Mammary epithelial cell (primary cell): Measurements from ENCODE around the gene C2CD2.

ENCODE experiments used
- CTCF ChIP-seq, 2 donors: IDR thresholded peaks in 1 of 2; conservative IDR thresholded peaks in 1 of 2; 2 replicates each; pipeline ENCODE4 v1.5.1; 2011 to 2012; ENCODE audit warnings: inconsistent platforms in 2 of 2, low read length in 2 of 2, mild to moderate bottlenecking in 2 of 2, control low read depth in 1 of 2, low read depth in 1 of 2; ENCODE audit not compliant: insufficient read depth in 1 of 2; ENCODE audit errors: extremely low read depth in 1 of 2
- EZH2 ChIP-seq: IDR thresholded peaks from 2 replicates; pipeline ENCODE4 v1.6.1; 2012; ENCODE audit warnings: low read length, inconsistent platforms, borderline replicate concordance

DNA sequence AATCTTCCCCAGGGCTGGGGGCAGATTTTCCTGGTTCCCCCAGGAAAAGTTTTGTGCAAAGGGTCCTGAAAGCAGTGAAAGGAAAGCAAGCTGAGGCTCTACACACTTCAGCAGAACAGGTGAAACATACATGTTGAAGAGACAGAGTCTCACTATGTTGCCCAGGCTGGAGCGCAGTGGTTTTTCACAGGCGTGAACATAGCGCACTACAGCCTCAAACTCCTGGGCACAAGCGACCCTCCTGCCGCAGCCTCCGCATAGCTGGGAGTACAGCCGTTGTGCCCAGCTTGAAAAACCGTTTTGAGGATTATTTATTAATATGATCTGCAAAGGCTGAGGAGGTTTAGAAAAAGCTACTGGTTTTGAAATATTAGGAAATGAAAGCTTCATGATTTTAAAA, 86.5 kb downstream of the C2CD2 start:
- TF ChIP-seq CTCF (conservative IDR thresholded peaks at IDR 0.05 in 1 of 2, IDR thresholded peaks at IDR 0.05 in 1 of 2; ENCODE audit: extremely low read depth in 1 of 2, insufficient read depth in 1 of 2, low read depth in 1 of 2, low read length in 2 of 2) (no peak), EZH2 (no peak)
